Activated CD4-positive, alpha-beta T cell treated with anti-CD3 and anti-CD28 coated beads, Interleukin-2, amount 10 ng/mL, durations not matched to agents 24 days and 14 days (primary cell): ENCODE measurements around the gene LRGUK. TPM values are rescaled to one million over a fixed set of nuclear protein-coding genes. Genes with fewer than 3 reads are reported as not detected.

ENCODE experiments used
- DNase-seq: peaks from one replicate; pipeline ENCODE4 v3.0.0; 2022
- H3K27ac Mint-ChIP-seq: one replicate; pipeline ENCODE4 v1.8.0; 2022; ENCODE audit warnings: mild to moderate bottlenecking, mixed read lengths
- H3K27me3 Mint-ChIP-seq: one replicate; pipeline ENCODE4 v1.8.0; 2022; ENCODE audit warnings: mixed read lengths
- H3K36me3 Mint-ChIP-seq: one replicate; pipeline ENCODE4 v1.8.0; 2022; ENCODE audit warnings: low read depth, mild to moderate bottlenecking, mixed read lengths
- H3K4me1 Mint-ChIP-seq: one replicate; pipeline ENCODE4 v1.8.0; 2021; ENCODE audit warnings: mixed read lengths
- H3K4me3 Mint-ChIP-seq: one replicate; pipeline ENCODE4 v1.8.0; 2022; ENCODE audit warnings: mild to moderate bottlenecking, moderate library complexity, mixed read lengths
- H3K9me3 Mint-ChIP-seq: one replicate; pipeline ENCODE4 v1.8.0; 2021; ENCODE audit warnings: mixed read lengths
- intact Hi-C: fragments of 100-400 bp; cut with micrococcal nuclease; formaldehyde crosslinking; loops from one replicate; pipeline ENCODE4 v1.15.1; 2023
- total RNA-seq: library from RNA; stranded (reverse); gene quantifications from 2 replicates; pipeline ENCODE4 v1.2.3, GENCODE V29; 2022

LRGUK gene
- total RNA-seq, 1 donor from 2014 or later: 0.16 TPM

DNA sequence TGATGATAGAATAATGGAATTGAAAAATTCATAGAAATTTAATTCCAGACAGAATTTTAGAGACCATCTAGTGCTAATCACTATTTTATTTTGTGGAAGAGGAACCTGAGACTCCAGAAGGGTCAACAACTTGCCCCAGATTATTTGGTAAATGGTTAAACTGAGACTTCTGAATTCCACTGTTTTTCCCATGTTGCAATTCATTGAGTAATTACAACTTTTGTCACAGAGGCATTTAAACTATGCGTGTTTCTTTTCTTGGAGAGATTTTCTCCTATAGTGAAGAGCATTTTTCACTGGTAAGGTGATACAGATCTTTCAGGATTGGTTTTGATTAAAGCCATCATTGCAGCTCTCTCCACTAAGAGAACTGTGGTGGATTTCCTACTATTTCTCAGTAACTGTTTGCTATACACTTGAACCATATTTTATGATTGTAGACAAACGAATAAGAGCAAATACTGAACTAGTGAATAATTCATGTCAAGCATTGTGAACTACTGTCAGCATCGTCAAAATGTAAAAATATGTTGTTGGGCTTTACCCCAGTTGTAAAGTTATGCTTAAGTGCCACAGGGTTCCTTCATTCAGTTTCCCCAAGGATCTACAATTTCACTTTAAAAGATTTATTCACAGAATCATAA, 26.5 kb downstream of the LRGUK start:
- no peak overlapping the region for H3K27ac Mint-ChIP-seq
- intact Hi-C loops: no loop called here

DNA sequence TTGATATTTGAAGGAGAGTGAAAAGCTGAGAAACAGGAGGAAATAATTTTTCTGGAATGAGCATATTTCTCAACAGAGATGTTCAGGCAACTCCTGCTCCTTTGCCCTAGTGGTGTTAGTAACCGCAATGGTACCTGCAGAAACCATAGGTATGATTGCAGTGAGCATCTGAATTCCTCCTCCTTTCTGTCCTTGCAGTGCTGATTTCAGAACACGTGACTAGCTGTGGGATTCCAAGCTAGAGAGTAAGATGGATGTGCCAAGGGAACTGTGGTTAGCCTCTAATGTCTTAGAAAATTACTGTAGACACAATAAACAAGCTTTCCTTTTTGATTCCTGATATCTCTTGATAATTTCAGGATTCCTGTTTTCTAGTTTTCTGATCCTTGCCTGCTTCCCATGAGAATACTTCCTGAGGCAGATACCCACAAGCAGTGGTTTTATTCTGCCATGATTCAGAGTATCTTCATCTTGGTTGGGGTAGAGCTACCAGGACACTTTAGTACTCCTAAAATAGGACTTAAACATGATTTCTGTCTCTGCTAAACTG, 27.5 kb downstream of the LRGUK start:
- Mint-ChIP-seq H3K9me3 (no peaks in the 10 kb centered on the region), H3K27me3 (peaks cover 11% of the 10 kb centered on the region), H3K4me3 (no peak overlapping the region), H3K27ac (no peak overlapping the region), H3K4me1 (peaks cover 2% of the 10 kb centered on the region), H3K36me3 (no peaks in the 10 kb centered on the region)
- intact Hi-C loops: no loop called here
- DNase-seq: no peak

More for the DNA sequence above, 26.5 kb downstream of the LRGUK start:
- Mint-ChIP-seq H3K36me3 (no peaks in the 10 kb centered on the region), H3K4me1 (peaks cover 2% of the 10 kb centered on the region), H3K4me3 (no peak overlapping the region), H3K27me3 (peaks cover 11% of the 10 kb centered on the region), H3K9me3 (no peaks in the 10 kb centered on the region)
- DNase-seq: no peak

GRCh38 chr7:134155206-134155605, 28.1 kb downstream of the LRGUK start:
- no peak for DNase-seq
- Mint-ChIP-seq H3K27ac (no peak overlapping the region), H3K4me1 (peaks cover 2% of the 10 kb centered on the region), H3K4me3 (no peak overlapping the region), H3K9me3 (no peaks in the 10 kb centered on the region), H3K36me3 (no peaks in the 10 kb centered on the region), H3K27me3 (peaks cover 13% of the 10 kb centered on the region)
- intact Hi-C loops: no loop called here

- H3K36me3 Mint-ChIP-seq: no peaks in the 10 kb centered on the region
- H3K4me1 Mint-ChIP-seq: peaks cover 2% of the 10 kb centered on the region
- intact Hi-C loops: no loop called here
- no peak overlapping the region for H3K4me3 Mint-ChIP-seq
- peaks cover 13% of the 10 kb centered on the region for H3K27me3 Mint-ChIP-seq
- DNase-seq: no peak
- no peaks in the 10 kb centered on the region for H3K9me3 Mint-ChIP-seq
- H3K27ac Mint-ChIP-seq: no peak overlapping the region
Measured at GRCh38 chr7:134155871-134156270, 28.7 kb downstream of the LRGUK start.

GRCh38 chr7:134165252-134165651, 38.1 kb downstream of the LRGUK start:
- no peak overlapping the region for H3K4me3 Mint-ChIP-seq
- H3K4me1 Mint-ChIP-seq: no peaks in the 10 kb centered on the region
- intact Hi-C loops: no loop called here
- H3K9me3 Mint-ChIP-seq: no peaks in the 10 kb centered on the region
- H3K27ac Mint-ChIP-seq: no peak overlapping the region
- peaks cover 5% of the 10 kb centered on the region for H3K27me3 Mint-ChIP-seq
- H3K36me3 Mint-ChIP-seq: no peaks in the 10 kb centered on the region
- no peak for DNase-seq

DNA sequence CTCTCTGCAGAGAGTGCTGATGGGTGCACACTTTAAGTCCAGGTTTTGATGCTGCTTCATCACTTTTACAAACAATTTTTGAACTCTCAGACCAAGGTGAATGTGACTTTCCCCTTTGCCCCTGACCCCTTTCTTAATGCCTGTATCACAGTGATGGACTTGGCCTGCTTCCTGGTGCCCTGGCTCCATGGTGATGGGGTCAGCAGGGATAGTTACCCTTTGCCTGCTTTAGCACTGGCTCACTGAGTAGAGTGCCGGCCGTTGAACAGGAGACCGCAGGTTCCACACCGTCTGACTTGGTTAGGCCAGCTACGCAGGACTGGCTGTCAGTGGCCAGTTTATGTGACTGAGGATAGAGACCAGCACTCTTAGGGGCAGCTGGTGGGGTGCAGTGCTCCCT, 40.1 kb downstream of the LRGUK start:
- Mint-ChIP-seq H3K36me3 (no peaks in the 10 kb centered on the region), H3K27me3 (peaks cover 5% of the 10 kb centered on the region), H3K4me3 (no peak overlapping the region), H3K9me3 (no peaks in the 10 kb centered on the region), H3K4me1 (no peaks in the 10 kb centered on the region), H3K27ac (no peak overlapping the region)
- intact Hi-C loops: no loop called here
- DNase-seq: no peak

DNA sequence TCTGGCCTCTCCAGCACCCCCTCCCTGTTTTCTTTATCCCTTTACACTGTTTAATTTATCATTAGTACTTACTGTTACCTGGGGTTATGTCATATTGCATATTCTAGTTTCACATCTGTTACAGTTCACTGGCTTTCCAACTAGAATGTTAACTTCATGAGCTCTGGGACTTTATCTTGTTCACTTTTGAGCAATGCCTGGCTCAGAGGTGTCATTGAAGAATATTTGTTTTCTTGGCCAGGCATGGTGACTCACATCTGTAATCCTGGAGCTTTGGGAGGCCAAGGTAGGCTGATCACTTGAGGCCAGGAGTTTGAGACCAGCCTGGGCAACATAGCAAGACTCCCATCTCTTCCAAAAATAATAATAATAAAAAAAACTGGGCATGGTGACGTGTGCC, 40.7 kb downstream of the LRGUK start:
- H3K4me1 Mint-ChIP-seq: no peaks in the 10 kb centered on the region
- no peak overlapping the region for H3K27ac Mint-ChIP-seq
- H3K27me3 Mint-ChIP-seq: peaks cover 5% of the 10 kb centered on the region
- no peaks in the 10 kb centered on the region for H3K36me3 Mint-ChIP-seq
- DNase-seq: no peak
- no peak overlapping the region for H3K4me3 Mint-ChIP-seq
- no peaks in the 10 kb centered on the region for H3K9me3 Mint-ChIP-seq
- intact Hi-C loops: no loop called here

DNA sequence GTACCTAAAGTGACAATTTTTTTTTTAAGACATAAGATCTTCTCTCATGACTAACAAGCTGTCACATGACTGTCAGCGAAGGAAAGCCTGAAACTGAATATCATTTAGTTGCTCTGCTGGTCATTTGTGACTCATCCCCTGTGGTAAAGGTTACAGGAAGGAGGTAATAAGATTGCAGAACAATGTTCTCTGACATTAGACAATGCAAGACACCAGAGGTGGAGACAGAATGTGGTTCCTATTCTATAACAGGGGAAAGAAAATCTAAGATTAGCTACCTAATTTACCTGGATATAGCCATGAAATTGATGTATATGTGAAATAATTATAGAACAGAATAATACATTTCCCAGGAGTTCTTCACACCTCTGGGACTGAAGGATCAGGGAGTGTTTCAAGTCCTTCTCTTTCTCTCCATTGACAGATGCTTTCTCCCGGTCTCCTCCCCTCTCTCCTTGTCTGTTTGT, 47.7 kb downstream of the LRGUK start:
- Mint-ChIP-seq H3K36me3 (no peaks in the 10 kb centered on the region), H3K4me3 (no peak overlapping the region), H3K4me1 (peaks cover 9% of the 10 kb centered on the region), H3K9me3 (no peaks in the 10 kb centered on the region), H3K27me3 (no peaks in the 10 kb centered on the region), H3K27ac (peak overlapping the region; percentile 45)
- DNase-seq: peak; percentile 59
- intact Hi-C loops: no loop called here

DNA sequence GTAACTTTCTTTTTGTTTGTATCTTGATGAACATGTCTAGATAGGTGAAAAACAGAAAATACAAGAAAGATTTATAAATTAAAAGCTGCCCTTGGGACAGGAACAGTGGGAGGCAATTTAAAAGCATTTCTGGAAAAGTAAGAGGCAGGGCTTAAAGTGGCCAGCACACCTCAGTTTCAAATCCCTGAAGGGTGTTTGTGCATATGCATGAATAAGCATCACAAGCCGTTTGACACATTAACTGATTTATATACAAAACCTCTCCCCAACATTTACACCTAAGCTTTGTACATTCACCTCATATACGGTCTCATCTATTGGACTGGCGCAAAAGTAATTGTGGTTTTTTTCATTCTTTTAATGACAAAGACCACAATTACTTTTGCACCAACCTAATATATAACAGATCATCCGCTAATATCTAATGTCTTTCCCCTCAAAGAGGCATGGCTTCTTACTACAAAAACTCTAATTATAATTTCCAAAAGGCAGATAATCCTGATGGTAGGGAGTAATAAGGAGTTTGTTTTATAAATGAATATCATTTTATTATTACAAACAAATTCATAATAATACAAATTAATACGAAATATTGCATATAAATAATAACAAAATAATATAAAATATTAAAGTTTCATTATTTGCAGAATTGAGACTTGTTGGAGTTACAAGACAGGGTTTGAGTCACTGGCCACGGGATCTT, 48.3 kb downstream of the LRGUK start:
- intact Hi-C loops: no loop called here
- H3K36me3 Mint-ChIP-seq: no peaks in the 10 kb centered on the region
- no peaks in the 10 kb centered on the region for H3K27me3 Mint-ChIP-seq
- no peak for DNase-seq
- no peak overlapping the region for H3K4me3 Mint-ChIP-seq
- peaks cover 9% of the 10 kb centered on the region for H3K4me1 Mint-ChIP-seq
- H3K27ac Mint-ChIP-seq: peak overlapping the region; percentile 45
- H3K9me3 Mint-ChIP-seq: no peaks in the 10 kb centered on the region

GRCh38 chr7:134176037-134176350, 48.9 kb downstream of the LRGUK start:
- no peak for DNase-seq
- H3K9me3 Mint-ChIP-seq: no peaks in the 10 kb centered on the region
- no peaks in the 10 kb centered on the region for H3K27me3 Mint-ChIP-seq
- H3K4me1 Mint-ChIP-seq: peaks cover 9% of the 10 kb centered on the region
- H3K36me3 Mint-ChIP-seq: no peaks in the 10 kb centered on the region
- intact Hi-C loops: no loop called here
- H3K4me3 Mint-ChIP-seq: no peak overlapping the region
- no peak overlapping the region for H3K27ac Mint-ChIP-seq

DNA sequence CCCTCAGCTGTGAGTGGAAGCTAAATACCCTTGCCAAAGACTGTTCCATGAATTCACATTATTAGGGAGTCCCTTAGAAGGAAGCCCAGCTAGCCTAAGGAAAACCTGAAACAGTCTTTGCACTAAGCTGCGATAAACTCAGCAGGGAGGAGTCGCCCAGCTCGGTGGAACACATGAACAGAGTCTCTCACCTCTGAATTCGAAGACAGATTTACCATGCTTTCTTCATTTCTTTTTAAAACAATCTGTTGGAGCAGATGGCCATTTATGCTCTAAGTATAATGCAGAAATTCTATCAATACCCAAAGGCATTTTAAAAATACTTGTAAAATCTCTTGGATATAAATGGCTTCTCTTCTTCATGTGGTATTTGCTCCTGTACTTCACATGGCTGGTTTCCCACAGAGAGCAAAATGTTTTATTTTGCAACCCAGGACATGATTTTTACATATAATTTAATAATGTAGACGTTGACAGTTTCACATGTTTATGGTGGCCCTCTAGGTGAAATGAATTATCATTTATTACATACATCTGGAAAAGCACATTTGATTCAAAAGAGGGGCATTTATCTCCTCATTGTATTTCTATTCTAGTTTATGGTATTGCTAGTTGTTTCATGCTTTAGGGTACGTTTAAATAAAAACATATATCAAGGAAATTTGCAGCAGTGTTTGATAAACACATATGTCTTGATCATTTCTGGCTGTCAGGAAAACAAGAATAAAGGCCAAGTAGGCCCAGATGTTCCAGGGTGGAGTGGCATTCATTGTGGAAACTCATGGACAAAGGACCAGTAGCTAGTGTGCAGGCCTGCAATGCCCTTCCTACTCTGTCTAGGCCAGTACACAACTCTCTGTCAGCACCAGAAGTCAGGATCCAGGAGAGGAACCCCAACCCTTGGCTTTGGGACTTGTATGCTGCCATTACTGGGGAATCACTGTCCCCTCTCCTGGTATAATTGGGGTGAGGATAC, 52.2 kb downstream of the LRGUK start:
- intact Hi-C loops: no loop called here
- H3K4me3 Mint-ChIP-seq: no peak overlapping the region
- H3K9me3 Mint-ChIP-seq: no peaks in the 10 kb centered on the region
- peaks cover 8% of the 10 kb centered on the region for H3K27me3 Mint-ChIP-seq
- no peak overlapping the region for H3K27ac Mint-ChIP-seq
- peaks cover 9% of the 10 kb centered on the region for H3K4me1 Mint-ChIP-seq
- no peaks in the 10 kb centered on the region for H3K36me3 Mint-ChIP-seq
- no peak for DNase-seq

GRCh38 chr7:134180376-134180775, 53.2 kb downstream of the LRGUK start:
- DNase-seq: no peak
- intact Hi-C loops: no loop called here
- no peak overlapping the region for H3K4me3 Mint-ChIP-seq
- no peaks in the 10 kb centered on the region for H3K36me3 Mint-ChIP-seq
- peaks cover 8% of the 10 kb centered on the region for H3K27me3 Mint-ChIP-seq
- no peaks in the 10 kb centered on the region for H3K4me1 Mint-ChIP-seq
- H3K27ac Mint-ChIP-seq: no peak overlapping the region
- no peaks in the 10 kb centered on the region for H3K9me3 Mint-ChIP-seq

GRCh38 chr7:134182078-134182477, 54.9 kb downstream of the LRGUK start:
- no peaks in the 10 kb centered on the region for H3K36me3 Mint-ChIP-seq
- DNase-seq: no peak
- H3K9me3 Mint-ChIP-seq: no peaks in the 10 kb centered on the region
- no peak overlapping the region for H3K27ac Mint-ChIP-seq
- H3K4me1 Mint-ChIP-seq: no peaks in the 10 kb centered on the region
- intact Hi-C loops: no loop called here
- H3K4me3 Mint-ChIP-seq: no peak overlapping the region
- peaks cover 8% of the 10 kb centered on the region for H3K27me3 Mint-ChIP-seq

DNA sequence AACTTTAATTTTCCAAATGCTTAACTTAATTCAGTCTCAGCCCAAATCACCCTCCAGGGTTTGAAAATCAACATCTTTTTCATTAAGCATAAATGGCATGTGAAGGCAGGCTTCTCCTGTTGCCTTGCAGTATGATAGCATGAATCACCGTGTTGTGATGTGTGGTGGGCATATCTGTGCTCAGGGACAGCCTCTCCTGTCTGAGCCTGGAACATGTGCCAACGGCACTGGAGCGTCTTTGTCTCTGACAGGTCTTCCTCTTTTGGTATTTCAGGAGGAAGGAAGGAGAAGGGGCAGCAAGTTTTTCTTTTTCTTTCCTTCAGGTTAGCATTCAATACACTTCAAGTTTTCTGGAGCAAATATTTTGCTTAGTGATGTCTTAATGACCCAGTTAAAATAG, 57.6 kb downstream of the LRGUK start:
- Mint-ChIP-seq H3K27ac (no peak overlapping the region), H3K36me3 (no peaks in the 10 kb centered on the region), H3K27me3 (peaks cover 8% of the 10 kb centered on the region), H3K9me3 (no peaks in the 10 kb centered on the region), H3K4me3 (no peak overlapping the region), H3K4me1 (no peaks in the 10 kb centered on the region)
- intact Hi-C loops: no loop called here
- no peak for DNase-seq
